ENCODE data around the gene PMM2. TPM values are rescaled to one million over a fixed set of nuclear protein-coding genes. Genes with fewer than 3 reads are reported as not detected.

The PMM2 gene
- total and polyA plus RNA-seq, 2 donors (not counting 3 experiments of a cell fraction or from before 2014, with no cell fraction given): 29.0 to 61.3 TPM

DNA sequence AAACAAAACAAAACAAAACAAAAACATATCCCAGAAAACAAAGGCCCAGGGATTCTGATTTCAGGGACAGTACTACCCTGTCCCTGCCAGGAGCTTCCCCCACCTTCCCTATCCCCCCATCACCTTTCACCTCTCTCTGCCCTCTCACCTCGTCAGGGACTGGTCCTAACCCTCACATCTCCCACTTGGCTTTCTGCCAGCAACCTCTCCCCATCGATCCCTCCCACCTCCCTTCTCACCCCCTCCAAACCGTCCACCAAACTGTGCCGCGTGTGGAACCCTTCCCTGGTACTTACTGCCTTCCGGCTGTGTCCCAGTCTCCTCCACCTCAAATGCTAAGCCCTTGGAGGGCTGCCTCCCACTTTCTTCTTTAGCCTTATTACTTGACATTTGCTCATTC lies 36.6 kb upstream of the PMM2 start:
- no peaks in the 10 kb centered on the region for H3K9me1 ChIP-seq (replicated peaks; ENCODE audit: control insufficient read depth, extremely low read depth, insufficient read depth, low read length)
- DNase-seq (ENCODE audit: low read depth, low spot score): no peak

GRCh38 chr16:8762254-8762653 lies 35.4 kb upstream of the PMM2 start:
- Histone ChIP-seq H3K4me3 (replicated peaks in 1 of 3; ENCODE audit: insufficient read depth in 1 of 3, low read depth in 1 of 3, low read length in 3 of 3) (no peak overlapping the region), H4K20me1 (replicated peaks; ENCODE audit: control insufficient read depth, extremely low read depth, insufficient read depth, low read length) (no peaks in the 10 kb centered on the region), H3K79me2 (ENCODE audit: control insufficient read depth, insufficient read depth, low read length) (no peaks in the 10 kb centered on the region), H3K9me3 (replicated peaks; ENCODE audit: control insufficient read depth, insufficient read depth, low read length) (no peaks in the 10 kb centered on the region), H3K4me2 (ENCODE audit: insufficient read depth, low read length) (no peak overlapping the region), H3K9ac (replicated peaks; ENCODE audit: extremely low read depth, insufficient read depth, low read length) (no peak overlapping the region), H3K27ac (ENCODE audit: insufficient read depth, low read depth, low read length) (no peak overlapping the region), H3K36me3 (ENCODE audit: control insufficient read depth in 2 of 2, extremely low read depth in 1 of 2, insufficient read depth in 2 of 2, low read length in 2 of 2) (no peaks in the 10 kb centered on the region), H2AFZ (ENCODE audit: low read depth, low read length) (no peak overlapping the region), H3K4me1 (ENCODE audit: control insufficient read depth, extremely low read depth, insufficient read depth, low read length) (no peaks in the 10 kb centered on the region), H3K9me1 (replicated peaks; ENCODE audit: control insufficient read depth, extremely low read depth, insufficient read depth, low read length) (no peaks in the 10 kb centered on the region), H3K27me3 (ENCODE audit: control insufficient read depth in 2 of 2, insufficient read depth in 2 of 2, low read length in 2 of 2) (no peaks in the 10 kb centered on the region)
- dilution Hi-C loops (cut with MboI; ENCODE audit: extremely low pct_ligation_motif_present, low sequenced_read_pairs) (no loop called here), intact Hi-C loops (cut with micrococcal nuclease) (no loop called here)
- DNase-seq (ENCODE audit: low read depth, low spot score): no peak
- TF ChIP-seq GATA2 (IDR thresholded peaks at IDR 0.05; ENCODE audit: insufficient read depth, insufficient read length, low read depth, low read length) (no peak), POLR2A (IDR thresholded peaks at IDR 0.05; ENCODE audit: low read depth, low read length) (no peak), EZH2 (IDR thresholded peaks at IDR 0.05; ENCODE audit: borderline replicate concordance, low read depth, low read length, severe bottlenecking) (no peak), CTCF (IDR thresholded peaks at IDR 0.05; ENCODE audit: extremely low read depth in 1 of 2, insufficient read depth in 1 of 2, low read depth in 1 of 2, low read length in 2 of 2) (no peak), POLR2AphosphoS5 (IDR thresholded peaks at IDR 0.05; ENCODE audit: insufficient read depth, low read depth, low read length) (no peak), MYC (IDR thresholded peaks at IDR 0.05; ENCODE audit: low read depth, low read length) (no peak), FOS (IDR thresholded peaks at IDR 0.05; ENCODE audit: borderline replicate concordance, insufficient read depth, low read length) (no peak), JUN (IDR thresholded peaks at IDR 0.05; ENCODE audit: borderline replicate concordance, insufficient read depth, insufficient read length, low read depth) (no peak)
- TF ChIP-seq, protein P1, sequence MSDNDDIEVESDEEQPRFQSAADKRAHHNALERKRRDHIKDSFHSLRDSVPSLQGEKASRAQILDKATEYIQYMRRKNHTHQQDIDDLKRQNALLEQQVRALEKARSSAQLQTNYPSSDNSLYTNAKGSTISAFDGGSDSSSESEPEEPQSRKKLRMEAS (IDR thresholded peaks at IDR 0.05; ENCODE audit: insufficient read depth, insufficient read length): no peak
- BruUV-seq (replicated peaks): no TSS peak
- ChIA-PET POLR2A (no interaction called here), CTCF (no interaction called here)
- no peak for FAIRE-seq

More for the DNA sequence above, 36.6 kb upstream of the PMM2 start:
- no peak overlapping the region for H2AFZ ChIP-seq (ENCODE audit: low read depth, low read length)
- no peaks in the 10 kb centered on the region for H3K4me1 ChIP-seq (ENCODE audit: control insufficient read depth, extremely low read depth, insufficient read depth, low read length)
- H4K20me1 ChIP-seq (replicated peaks; ENCODE audit: control insufficient read depth, extremely low read depth, insufficient read depth, low read length): no peaks in the 10 kb centered on the region
- BruUV-seq (replicated peaks): no TSS peak
- no peak for FAIRE-seq
- no peak for TF ChIP-seq POLR2A (IDR thresholded peaks at IDR 0.05; ENCODE audit: low read depth, low read length)
- TF ChIP-seq FOS (IDR thresholded peaks at IDR 0.05; ENCODE audit: borderline replicate concordance, insufficient read depth, low read length): no peak
- TF ChIP-seq, protein P1 (IDR thresholded peaks at IDR 0.05; ENCODE audit: insufficient read depth, insufficient read length): no peak
- TF ChIP-seq POLR2AphosphoS5 (IDR thresholded peaks at IDR 0.05; ENCODE audit: insufficient read depth, low read depth, low read length): no peak
- TF ChIP-seq GATA2 (IDR thresholded peaks at IDR 0.05; ENCODE audit: insufficient read depth, insufficient read length, low read depth, low read length): no peak
- no peak overlapping the region for H3K9ac ChIP-seq (replicated peaks; ENCODE audit: extremely low read depth, insufficient read depth, low read length)
- POLR2A ChIA-PET: no interaction called here
- no peaks in the 10 kb centered on the region for H3K36me3 ChIP-seq (ENCODE audit: control insufficient read depth in 2 of 2, extremely low read depth in 1 of 2, insufficient read depth in 2 of 2, low read length in 2 of 2)
- CTCF ChIA-PET: no interaction called here
- H3K27ac ChIP-seq (ENCODE audit: insufficient read depth, low read depth, low read length): no peak overlapping the region
- intact Hi-C loops (cut with micrococcal nuclease): no loop called here
- H3K79me2 ChIP-seq (ENCODE audit: control insufficient read depth, insufficient read depth, low read length): no peaks in the 10 kb centered on the region
- H3K9me3 ChIP-seq (replicated peaks; ENCODE audit: control insufficient read depth, insufficient read depth, low read length): no peaks in the 10 kb centered on the region
- no peaks in the 10 kb centered on the region for H3K27me3 ChIP-seq (ENCODE audit: control insufficient read depth in 2 of 2, insufficient read depth in 2 of 2, low read length in 2 of 2)
- no peak overlapping the region for H3K4me3 ChIP-seq (replicated peaks in 1 of 3; ENCODE audit: insufficient read depth in 1 of 3, low read depth in 1 of 3, low read length in 3 of 3)
- dilution Hi-C loops (cut with MboI; ENCODE audit: extremely low pct_ligation_motif_present, low sequenced_read_pairs): no loop called here
- H3K4me2 ChIP-seq (ENCODE audit: insufficient read depth, low read length): no peak overlapping the region
